ENCODE measurements around the gene NTN4. TPM values are rescaled to one million over a fixed set of nuclear protein-coding genes. Genes with fewer than 3 reads are reported as not detected.

Gene NTN4
- total and polyA plus RNA-seq, 2 donors: 2.4 to 21.9 TPM

DNA sequence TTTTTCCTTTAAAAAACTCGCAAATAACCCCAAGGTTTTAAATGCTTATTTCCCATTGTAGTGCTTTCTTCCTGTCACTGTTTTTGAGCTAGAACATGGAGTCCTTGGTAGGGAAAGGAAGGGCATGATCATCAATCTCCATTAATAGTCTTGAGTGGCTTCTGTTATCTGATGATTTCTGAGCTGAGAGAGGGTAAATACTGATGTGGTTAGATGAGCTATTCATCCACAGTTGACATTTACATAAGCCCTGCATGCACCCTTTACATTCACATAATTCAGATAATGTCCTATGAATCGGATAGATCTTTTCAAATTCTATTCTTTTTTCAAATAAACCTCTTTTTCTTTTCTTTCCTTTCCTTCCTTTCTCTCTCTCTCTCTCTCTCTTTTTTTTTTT, 81.4 kb downstream of the NTN4 start:
- Histone ChIP-seq H3K9me3 (ENCODE audit: control insufficient read depth in 2 of 2, insufficient read depth in 1 of 2, low read length in 1 of 2) (no peaks in the 10 kb centered on the region), H3K4me3 (ENCODE audit: low read length in 2 of 2) (no peak overlapping the region), H3K4me1 (ENCODE audit: control insufficient read depth in 2 of 2, insufficient read depth in 2 of 2, low read length in 2 of 2) (no peaks in the 10 kb centered on the region), H3K36me3 (ENCODE audit: control insufficient read depth in 2 of 2, insufficient read depth in 2 of 2, low read length in 1 of 2) (no peaks in the 10 kb centered on the region), H3K27me3 (ENCODE audit: control insufficient read depth in 2 of 2, insufficient read depth in 1 of 2, low read length in 1 of 2) (no peaks in the 10 kb centered on the region), H3K27ac (ENCODE audit: low read depth in 1 of 2, low read length in 1 of 2) (no peak overlapping the region)
- WGBS: 80% methylated on average over 2 of the region's 2 CpGs
- no peak for DNase-seq (ENCODE audit: low read depth in 6 of 9, low spot score in 9 of 9)

DNA sequence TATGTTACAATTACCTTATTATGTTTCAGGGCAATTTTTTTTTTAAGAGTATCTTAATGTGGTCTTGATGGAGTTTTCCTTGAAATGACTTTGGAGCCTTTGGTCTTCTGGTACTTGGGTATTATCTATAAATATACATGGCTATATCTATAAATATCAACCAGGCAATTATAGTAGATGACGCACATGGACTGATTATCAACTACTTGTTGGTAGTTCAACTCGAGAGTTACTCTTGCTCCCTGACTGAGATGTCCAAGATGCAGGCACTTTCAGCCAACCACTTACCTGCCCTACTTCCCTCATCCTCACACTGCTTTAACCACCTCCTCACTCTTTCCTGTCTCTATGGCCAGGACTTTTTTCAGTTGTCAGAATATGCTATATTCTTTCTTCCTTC, 85.4 kb downstream of the NTN4 start:
- H3K4me3 ChIP-seq (ENCODE audit: low read length in 2 of 2): no peak overlapping the region
- DNase-seq (ENCODE audit: low read depth in 6 of 9, low spot score in 9 of 9): no peak
- H3K36me3 ChIP-seq (ENCODE audit: control insufficient read depth in 2 of 2, insufficient read depth in 2 of 2, low read length in 1 of 2): no peaks in the 10 kb centered on the region
- no peaks in the 10 kb centered on the region for H3K9me3 ChIP-seq (ENCODE audit: control insufficient read depth in 2 of 2, insufficient read depth in 1 of 2, low read length in 1 of 2)
- H3K27ac ChIP-seq (ENCODE audit: low read depth in 1 of 2, low read length in 1 of 2): no peak overlapping the region
- 94% methylated on average over 2 of the region's 2 CpGs for WGBS
- H3K4me1 ChIP-seq (ENCODE audit: control insufficient read depth in 2 of 2, insufficient read depth in 2 of 2, low read length in 2 of 2): no peaks in the 10 kb centered on the region
- H3K27me3 ChIP-seq (ENCODE audit: control insufficient read depth in 2 of 2, insufficient read depth in 1 of 2, low read length in 1 of 2): no peaks in the 10 kb centered on the region

DNA sequence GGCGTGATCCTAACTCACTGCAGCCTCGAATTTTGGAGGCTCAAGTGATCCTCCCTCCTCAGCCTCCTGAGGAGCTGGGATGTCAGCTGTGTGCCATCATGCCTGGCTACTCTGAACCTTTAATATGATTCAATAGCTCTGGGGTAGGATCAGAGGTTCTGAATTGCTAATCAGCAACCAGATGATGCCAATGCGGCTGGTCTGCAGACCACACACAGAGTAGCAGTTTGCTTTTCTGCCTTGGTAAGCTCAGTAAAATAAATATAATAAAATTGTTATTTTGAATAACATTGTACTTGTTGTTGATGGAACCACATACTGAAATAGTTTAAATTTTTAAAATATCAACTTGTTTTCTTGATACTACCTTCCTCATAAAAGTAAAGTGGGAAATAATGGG, 86.6 kb downstream of the NTN4 start:
- Histone ChIP-seq H3K9me3 (ENCODE audit: control insufficient read depth in 2 of 2, insufficient read depth in 1 of 2, low read length in 1 of 2) (no peaks in the 10 kb centered on the region), H3K4me1 (ENCODE audit: control insufficient read depth in 2 of 2, insufficient read depth in 2 of 2, low read length in 2 of 2) (no peaks in the 10 kb centered on the region), H3K27me3 (ENCODE audit: control insufficient read depth in 2 of 2, insufficient read depth in 1 of 2, low read length in 1 of 2) (no peaks in the 10 kb centered on the region), H3K27ac (ENCODE audit: low read depth in 1 of 2, low read length in 1 of 2) (no peak overlapping the region), H3K36me3 (ENCODE audit: control insufficient read depth in 2 of 2, insufficient read depth in 2 of 2, low read length in 1 of 2) (no peaks in the 10 kb centered on the region), H3K4me3 (ENCODE audit: low read length in 2 of 2) (no peak overlapping the region)
- DNase-seq (ENCODE audit: low read depth in 6 of 9, low spot score in 9 of 9): no peak
- WGBS: 88% methylated on average over 3 of the region's 3 CpGs

GRCh38 chr12:95701722-95702418, 88.7 kb downstream of the NTN4 start:
- no peaks in the 10 kb centered on the region for H3K27me3 ChIP-seq (ENCODE audit: control insufficient read depth in 2 of 2, insufficient read depth in 1 of 2, low read length in 1 of 2)
- no peaks in the 10 kb centered on the region for H3K4me1 ChIP-seq (ENCODE audit: control insufficient read depth in 2 of 2, insufficient read depth in 2 of 2, low read length in 2 of 2)
- H3K27ac ChIP-seq (ENCODE audit: low read depth in 1 of 2, low read length in 1 of 2): no peak overlapping the region
- WGBS: 88% methylated on average over 12 of the region's 12 CpGs
- no peaks in the 10 kb centered on the region for H3K36me3 ChIP-seq (ENCODE audit: control insufficient read depth in 2 of 2, insufficient read depth in 2 of 2, low read length in 1 of 2)
- H3K4me3 ChIP-seq (ENCODE audit: low read length in 2 of 2): no peak overlapping the region
- H3K9me3 ChIP-seq (ENCODE audit: control insufficient read depth in 2 of 2, insufficient read depth in 1 of 2, low read length in 1 of 2): no peaks in the 10 kb centered on the region
- DNase-seq (ENCODE audit: low read depth in 6 of 9, low spot score in 9 of 9): no peak

DNA sequence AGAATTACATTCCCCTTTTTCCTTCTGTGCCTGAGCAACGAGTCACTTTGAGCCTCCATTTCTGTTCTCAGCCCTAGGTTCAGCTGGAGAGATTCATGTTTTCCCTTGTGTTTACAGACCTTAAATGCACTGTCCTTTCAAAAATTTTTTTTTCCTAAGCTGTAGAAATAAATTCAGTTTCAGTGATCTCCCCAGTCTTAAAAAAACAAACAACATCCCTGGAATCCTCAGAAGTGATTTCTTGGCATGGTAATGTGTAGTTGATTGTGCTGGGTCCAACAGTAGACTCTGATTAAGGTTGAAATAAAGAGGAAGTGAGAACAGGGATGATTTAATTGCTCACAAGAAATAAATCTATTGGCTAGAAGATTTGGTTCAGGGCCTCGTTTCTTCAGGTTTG, 89.3 kb downstream of the NTN4 start:
- H3K27ac ChIP-seq (ENCODE audit: low read depth in 1 of 2, low read length in 1 of 2): no peak overlapping the region
- no peak overlapping the region for H3K4me3 ChIP-seq (ENCODE audit: low read length in 2 of 2)
- no peaks in the 10 kb centered on the region for H3K27me3 ChIP-seq (ENCODE audit: control insufficient read depth in 2 of 2, insufficient read depth in 1 of 2, low read length in 1 of 2)
- WGBS: 84% methylated on average over 2 of the region's 2 CpGs
- no peaks in the 10 kb centered on the region for H3K9me3 ChIP-seq (ENCODE audit: control insufficient read depth in 2 of 2, insufficient read depth in 1 of 2, low read length in 1 of 2)
- no peaks in the 10 kb centered on the region for H3K36me3 ChIP-seq (ENCODE audit: control insufficient read depth in 2 of 2, insufficient read depth in 2 of 2, low read length in 1 of 2)
- no peaks in the 10 kb centered on the region for H3K4me1 ChIP-seq (ENCODE audit: control insufficient read depth in 2 of 2, insufficient read depth in 2 of 2, low read length in 2 of 2)
- DNase-seq (ENCODE audit: low read depth in 6 of 9, low spot score in 9 of 9): no peak

- WGBS: 78% methylated on average over 7 of the region's 7 CpGs
- Histone ChIP-seq H3K4me3 (ENCODE audit: low read length in 2 of 2) (no peak overlapping the region), H3K36me3 (ENCODE audit: control insufficient read depth in 2 of 2, insufficient read depth in 2 of 2, low read length in 1 of 2) (no peaks in the 10 kb centered on the region), H3K27me3 (ENCODE audit: control insufficient read depth in 2 of 2, insufficient read depth in 1 of 2, low read length in 1 of 2) (no peaks in the 10 kb centered on the region), H3K27ac (ENCODE audit: low read depth in 1 of 2, low read length in 1 of 2) (no peak overlapping the region), H3K4me1 (ENCODE audit: control insufficient read depth in 2 of 2, insufficient read depth in 2 of 2, low read length in 2 of 2) (no peaks in the 10 kb centered on the region), H3K9me3 (ENCODE audit: control insufficient read depth in 2 of 2, insufficient read depth in 1 of 2, low read length in 1 of 2) (no peaks in the 10 kb centered on the region)
- no peak for DNase-seq (ENCODE audit: low read depth in 6 of 9, low spot score in 9 of 9)
Measured at GRCh38 chr12:95700316-95700785, 90.2 kb downstream of the NTN4 start.

DNA sequence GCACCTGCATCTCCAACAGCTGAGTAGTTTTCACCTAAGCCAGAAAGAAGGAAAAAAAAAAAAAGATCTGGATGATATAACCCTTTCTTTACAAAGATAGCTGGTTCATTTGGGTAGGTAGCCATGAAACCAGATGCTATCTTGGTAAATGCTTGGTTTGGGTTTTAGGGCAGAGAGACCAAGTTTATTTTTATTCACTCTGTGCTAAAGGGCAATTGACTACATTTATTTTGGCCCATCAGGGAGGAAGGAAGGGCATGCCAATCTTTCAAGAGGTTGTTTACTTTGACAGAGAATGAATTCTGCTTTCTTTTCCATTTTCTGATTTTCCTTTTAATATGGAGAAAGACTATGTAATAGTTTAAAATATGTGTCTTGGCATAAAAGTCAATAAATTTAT, 91.0 kb downstream of the NTN4 start:
- DNase-seq (ENCODE audit: low read depth in 6 of 9, low spot score in 9 of 9): no peak
- H3K4me1 ChIP-seq (ENCODE audit: control insufficient read depth in 2 of 2, insufficient read depth in 2 of 2, low read length in 2 of 2): no peaks in the 10 kb centered on the region
- H3K9me3 ChIP-seq (ENCODE audit: control insufficient read depth in 2 of 2, insufficient read depth in 1 of 2, low read length in 1 of 2): no peaks in the 10 kb centered on the region
- no peak overlapping the region for H3K4me3 ChIP-seq (ENCODE audit: low read length in 2 of 2)
- no peak overlapping the region for H3K27ac ChIP-seq (ENCODE audit: low read depth in 1 of 2, low read length in 1 of 2)
- no peaks in the 10 kb centered on the region for H3K36me3 ChIP-seq (ENCODE audit: control insufficient read depth in 2 of 2, insufficient read depth in 2 of 2, low read length in 1 of 2)
- H3K27me3 ChIP-seq (ENCODE audit: control insufficient read depth in 2 of 2, insufficient read depth in 1 of 2, low read length in 1 of 2): no peaks in the 10 kb centered on the region

GRCh38 chr12:95694136-95694535, 96.4 kb downstream of the NTN4 start:
- no peaks in the 10 kb centered on the region for H3K9me3 ChIP-seq (ENCODE audit: control insufficient read depth in 2 of 2, insufficient read depth in 1 of 2, low read length in 1 of 2)
- no peak overlapping the region for H3K27ac ChIP-seq (ENCODE audit: low read depth in 1 of 2, low read length in 1 of 2)
- H3K4me3 ChIP-seq (ENCODE audit: low read length in 2 of 2): no peak overlapping the region
- DNase-seq (ENCODE audit: low read depth in 6 of 9, low spot score in 9 of 9): no peak
- no peaks in the 10 kb centered on the region for H3K36me3 ChIP-seq (ENCODE audit: control insufficient read depth in 2 of 2, insufficient read depth in 2 of 2, low read length in 1 of 2)
- no peaks in the 10 kb centered on the region for H3K27me3 ChIP-seq (ENCODE audit: control insufficient read depth in 2 of 2, insufficient read depth in 1 of 2, low read length in 1 of 2)
- WGBS: 89% methylated on average over 9 of the region's 9 CpGs
- no peaks in the 10 kb centered on the region for H3K4me1 ChIP-seq (ENCODE audit: control insufficient read depth in 2 of 2, insufficient read depth in 2 of 2, low read length in 2 of 2)

GRCh38 chr12:95693689-95694088, 96.9 kb downstream of the NTN4 start:
- no peaks in the 10 kb centered on the region for H3K4me1 ChIP-seq (ENCODE audit: control insufficient read depth in 2 of 2, insufficient read depth in 2 of 2, low read length in 2 of 2)
- H3K36me3 ChIP-seq (ENCODE audit: control insufficient read depth in 2 of 2, insufficient read depth in 2 of 2, low read length in 1 of 2): no peaks in the 10 kb centered on the region
- no peaks in the 10 kb centered on the region for H3K9me3 ChIP-seq (ENCODE audit: control insufficient read depth in 2 of 2, insufficient read depth in 1 of 2, low read length in 1 of 2)
- H3K4me3 ChIP-seq (ENCODE audit: low read length in 2 of 2): no peak overlapping the region
- no peaks in the 10 kb centered on the region for H3K27me3 ChIP-seq (ENCODE audit: control insufficient read depth in 2 of 2, insufficient read depth in 1 of 2, low read length in 1 of 2)
- H3K27ac ChIP-seq (ENCODE audit: low read depth in 1 of 2, low read length in 1 of 2): no peak overlapping the region
- 87% methylated on average over 2 of the region's 2 CpGs for WGBS
- DNase-seq (ENCODE audit: low read depth in 6 of 9, low spot score in 9 of 9): no peak
